ENCODE measurements around the gene BUB3. TPM values are rescaled to one million over a fixed set of nuclear protein-coding genes. Genes with fewer than 3 reads are reported as not detected.

The BUB3 gene
- total and polyA plus RNA-seq, 2 of the 4 experiments (the other 2 are of a cell fraction) = 215 to 384 TPM

DNA sequence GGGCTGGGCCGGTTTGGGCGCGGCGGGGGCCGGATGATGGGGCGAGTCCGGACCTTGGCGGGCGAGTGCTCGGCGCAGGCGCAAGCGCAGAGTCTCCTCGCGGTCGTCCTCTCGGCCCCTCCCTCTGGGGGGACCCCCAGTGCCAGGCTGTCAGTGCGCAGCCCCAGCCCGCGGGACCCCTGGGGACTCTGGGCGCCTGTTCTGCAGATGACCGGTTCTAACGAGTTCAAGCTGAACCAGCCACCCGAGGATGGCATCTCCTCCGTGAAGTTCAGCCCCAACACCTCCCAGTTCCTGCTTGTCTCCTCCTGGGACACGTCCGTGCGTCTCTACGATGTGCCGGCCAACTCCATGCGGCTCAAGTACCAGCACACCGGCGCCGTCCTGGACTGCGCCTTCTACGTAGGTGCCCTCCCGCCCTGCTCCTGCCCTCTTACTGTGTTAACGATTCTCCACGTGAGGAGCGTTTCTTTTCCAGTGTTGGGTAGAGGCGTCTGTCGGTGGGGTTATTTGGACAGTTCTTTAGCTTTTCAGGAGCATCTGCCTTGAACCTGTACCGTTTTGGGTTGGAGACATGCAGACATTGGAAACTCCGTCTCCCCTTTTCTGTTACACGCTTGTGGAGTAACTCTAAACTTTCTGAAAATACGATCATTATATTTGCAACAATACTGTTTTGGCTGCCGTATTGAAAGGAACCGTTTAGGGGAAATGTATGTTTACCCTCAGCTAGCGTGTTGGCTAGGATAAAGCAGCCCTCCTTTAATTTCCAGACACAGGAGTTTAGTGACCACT lies 706 bp downstream of the BUB3 start:
- ATAC-seq (ENCODE audit: low read depth) = peak; percentile 72
- peak overlapping the region; percentile 68; the same call in 1 of the 2 replicates for H2AK5ac ChIP-seq (ENCODE audit: low read depth, low read length)
- H2AK9ac ChIP-seq (replicated peaks; ENCODE audit: low read depth, low read length, poor library complexity) = peak overlapping the region; percentile 97
- WGBS, 2 experiments (ENCODE audit: extremely low coverage in 2 of 2, insufficient read length in 1 of 2) = 2% methylated on average over 9 of the region's 49 CpGs; no CpG with 5 or more reads in 1 of the 2 experiments
- no peak overlapping the region for H4K5ac ChIP-seq (ENCODE audit: low read depth, low read length)
- CTCF ChIA-PET = no interaction called here
- peak overlapping the region; percentile 89 for H4K91ac ChIP-seq (ENCODE audit: insufficient read depth, low read depth, low read length)
- H3K56ac ChIP-seq (ENCODE audit: extremely low read depth, insufficient read depth, low read length) = peak overlapping the region; percentile 90; the same call in 1 of the 2 replicates
- H2BK20ac ChIP-seq (ENCODE audit: low read depth, low read length) = no peak overlapping the region
- H2BK15ac ChIP-seq (ENCODE audit: low read depth, low read length) = no peak overlapping the region
- TF ChIP-seq NFE2L2 (IDR thresholded peaks at IDR 0.05; ENCODE audit: low read depth, low read length) = no peak
- TF ChIP-seq MXI1 (IDR thresholded peaks at IDR 0.05; ENCODE audit: borderline replicate concordance, low read depth, low read length) = peak; percentile 65; the same call in 1 of the 2 replicates
- peak; percentile 81; the same call in 1 of the 2 replicates for TF ChIP-seq MAZ (IDR thresholded peaks at IDR 0.05; ENCODE audit: borderline replicate concordance, low read depth, low read length)
- peak overlapping the region; percentile 84 for H3K4ac ChIP-seq (ENCODE audit: low read depth, low read length)
- peak overlapping the region; percentile 67 to 69 for H4K8ac ChIP-seq (ENCODE audit: low read depth in 2 of 2, low read length in 2 of 2)
- POLR2A ChIA-PET (ENCODE audit: unreplicated experiment) = no interaction called here
- H2AFZ ChIP-seq (replicated peaks; ENCODE audit: low read length, poor library complexity) = peak overlapping the region; percentile 97
- peak overlapping the region; percentile 75 for H3K27ac ChIP-seq (ENCODE audit: insufficient read depth, low read length)
- dilution Hi-C loops (cut with HindIII; ENCODE audit: low sequenced_read_pairs, unreplicated experiment) = no loop called here
- H3K9me3 ChIP-seq (ENCODE audit: control insufficient read depth, insufficient read depth, low read length) = 0 out of 2 replicates have a peak, but pooled peaks cover 3% of the 10 kb centered on the region
- peaks cover 22% of the 10 kb centered on the region for H3K27me3 ChIP-seq (ENCODE audit: control insufficient read depth, insufficient read depth, low read length)
- H3K79me1 ChIP-seq (ENCODE audit: low read depth in 1 of 2, low read length in 2 of 2) = peaks cover 0 to 20% of the 10 kb centered on the region in 2 experiments; a peak in 2 of 4 replicates
- H3K4me1 ChIP-seq (ENCODE audit: control insufficient read depth, insufficient read depth, low read length) = peaks cover 1% of the 10 kb centered on the region
- intact Hi-C loops (cut with micrococcal nuclease) = loop anchor here (10.0 kb wide), 2 partner anchors 300 to 1260 kb away; partner anchors contain the start of gene OAT
- H3K4me2 ChIP-seq (ENCODE audit: low read depth, low read length) = peak overlapping the region; percentile 98
- H3K36me3 ChIP-seq (ENCODE audit: control insufficient read depth, insufficient read depth, low read length) = peaks cover 2% of the 10 kb centered on the region; the same call in 1 of the 2 replicates
- in situ Hi-C loops (cut with MboI; ENCODE audit: low sequenced_read_pairs) = loop anchor here (25.0 kb wide), 2 partner anchors 293 to 1018 kb away; no protein-coding TSS in a partner anchor
- peak; percentile 40 for DNase-seq
- H3K4me3 ChIP-seq (ENCODE audit: insufficient read depth, low read depth, low read length) = peak overlapping the region; percentile 79
- H2BK120ac ChIP-seq (ENCODE audit: low read depth, low read length) = no peak overlapping the region
- peaks cover 22% of the 10 kb centered on the region for H4K20me1 ChIP-seq (ENCODE audit: insufficient read depth, low read length)
- peak overlapping the region; percentile 66 for H3K23ac ChIP-seq (ENCODE audit: low read depth, low read length)
- TSS peak; percentile 49 for BruUV-seq (replicated peaks)
- peak overlapping the region; percentile 82 for H2BK5ac ChIP-seq (ENCODE audit: low read depth, low read length, poor library complexity, severe bottlenecking)
- H3K9ac ChIP-seq (ENCODE audit: low read depth, low read length) = peak overlapping the region; percentile 79
- H3K18ac ChIP-seq (ENCODE audit: low read depth, low read length) = no peak overlapping the region
- no peaks in the 10 kb centered on the region for H3K9me1 ChIP-seq (ENCODE audit: insufficient read depth, low read length)
- H3K14ac ChIP-seq (replicated peaks; ENCODE audit: low read depth, low read length) = peak overlapping the region; percentile 89

Data from IMR-90 (cell line).